Upper lobe of left lung (tissue), 6 donors: ENCODE data around the gene HHLA2. TPM values are rescaled to one million over a fixed set of nuclear protein-coding genes. Genes with fewer than 3 reads are reported as not detected.

Experiments used
- ATAC-seq, 2 donors: fragments of 200-7000 bp; cut with Tn5 transposase; one replicate each; pipeline ENCODE4 v1.9.1; 2022; ENCODE audit warnings: mild to moderate bottlenecking in 2 of 2, moderate library complexity in 2 of 2; ENCODE audit not compliant: low FRiP score in 2 of 2
- DNase-seq, 2 donors: peaks; one replicate each; pipeline ENCODE4 v3.0.0-alpha.2; 2019 to 2020
- H3K27ac ChIP-seq, 4 donors: fragments of 200-600 bp; sonication (generic); one replicate each; pipeline ENCODE4 v1.5.1; 2016 to 2019
- H3K27me3 ChIP-seq, 4 donors: fragments of 200-600 bp; sonication (generic); one replicate each; pipeline ENCODE4 v1.5.1; 2017 to 2019
- H3K36me3 ChIP-seq, 4 donors: fragments of 200-600 bp; sonication (generic); one replicate each; pipeline ENCODE4 v1.5.1; 2016 to 2019
- H3K4me1 ChIP-seq, 4 donors: fragments of 200-600 bp; sonication (generic); one replicate each; pipeline ENCODE4 v1.5.1; 2018 to 2019
- H3K4me3 ChIP-seq, 4 donors: fragments of 200-600 bp; sonication (generic); one replicate each; pipeline ENCODE4 v1.5.1; 2017 to 2019; ENCODE audit warnings: mild to moderate bottlenecking in 2 of 4, moderate library complexity in 1 of 4
- H3K9me3 ChIP-seq, 4 donors: fragments of 200-600 bp; sonication (generic); one replicate each; pipeline ENCODE4 v1.5.1; 2018 to 2019
- EP300 ChIP-seq, 4 donors: sonication (generic); formaldehyde crosslinking; IDR thresholded peaks; one replicate each; pipeline ENCODE4 v1.5.1; 2017; ENCODE audit warnings: antibody characterized with exemption in 4 of 4, control low read depth in 2 of 4
- POLR2A ChIP-seq, 4 donors: fragments of 450-650 bp; IDR thresholded peaks; one replicate each; pipeline ENCODE4 v1.5.1; 2016 to 2017; ENCODE audit warnings: antibody characterized with exemption in 4 of 4, mild to moderate bottlenecking in 2 of 4
- POLR2AphosphoS5 ChIP-seq, 2 donors: sonication (generic); formaldehyde crosslinking; IDR thresholded peaks; one replicate each; pipeline ENCODE4 v1.5.1; 2017; ENCODE audit warnings: antibody characterized with exemption in 2 of 2
- WGBS, 2 donors: methylation state at CpG; one replicate each; pipeline ENCODE4 v1.1.5; 2017 to 2018; 5-methylcytosine and 5-hydroxymethylcytosine counted together
- total RNA-seq, 6 donors: library from RNA; depleted of rRNA in 4 of 6; stranded (reverse); fragments of >200 nt in 4 of 6; gene quantifications; one replicate each; pipeline versions ENCODE4 v1.1.0 to v1.2.1, GENCODE V29; 2016 to 2021
- TF ChIP-seq, protein P1 (sequence below), 6 experiments: fragments of 450-650 bp in 4 of 6; fragments of 200-600 bp in 2 of 6; sonication (generic) in 2 of 6; IDR thresholded peaks; one replicate each; pipeline ENCODE4 v1.5.1; 2016 to 2019; ENCODE audit warnings: antibody characterized with exemption in 6 of 6
- donor health status: DM: no; HTN: no; CAD: no; lungs with moderate emphysema.
- donor health status: DM: no; HTN: yes; CAD: no; lungs with severe emphysema.

Gene HHLA2
- total RNA-seq, 6 donors from 2014 or later = 0.26 to 13.7 (median 3.1) TPM

- Histone ChIP-seq H3K4me1 (peaks cover 0 to 6% (median 5%) of the 10 kb centered on the region in 4 donors), H3K27ac (no peak overlapping the region), H3K4me3 (no peak overlapping the region), H3K27me3 (no peaks in the 10 kb centered on the region), H3K9me3 (no peaks in the 10 kb centered on the region), H3K36me3 (no peaks in the 10 kb centered on the region)
- WGBS, 2 donors = 88 to 93% methylated on average over 4 of the region's 4 CpGs
- ATAC-seq = no peak
- DNase-seq = no peak
- TF ChIP-seq EP300 (IDR thresholded peaks at IDR 0.05) (no peak), POLR2A (IDR thresholded peaks at IDR 0.05) (no peak), POLR2AphosphoS5 (IDR thresholded peaks at IDR 0.05) (no peak)
- TF ChIP-seq, protein P1, sequence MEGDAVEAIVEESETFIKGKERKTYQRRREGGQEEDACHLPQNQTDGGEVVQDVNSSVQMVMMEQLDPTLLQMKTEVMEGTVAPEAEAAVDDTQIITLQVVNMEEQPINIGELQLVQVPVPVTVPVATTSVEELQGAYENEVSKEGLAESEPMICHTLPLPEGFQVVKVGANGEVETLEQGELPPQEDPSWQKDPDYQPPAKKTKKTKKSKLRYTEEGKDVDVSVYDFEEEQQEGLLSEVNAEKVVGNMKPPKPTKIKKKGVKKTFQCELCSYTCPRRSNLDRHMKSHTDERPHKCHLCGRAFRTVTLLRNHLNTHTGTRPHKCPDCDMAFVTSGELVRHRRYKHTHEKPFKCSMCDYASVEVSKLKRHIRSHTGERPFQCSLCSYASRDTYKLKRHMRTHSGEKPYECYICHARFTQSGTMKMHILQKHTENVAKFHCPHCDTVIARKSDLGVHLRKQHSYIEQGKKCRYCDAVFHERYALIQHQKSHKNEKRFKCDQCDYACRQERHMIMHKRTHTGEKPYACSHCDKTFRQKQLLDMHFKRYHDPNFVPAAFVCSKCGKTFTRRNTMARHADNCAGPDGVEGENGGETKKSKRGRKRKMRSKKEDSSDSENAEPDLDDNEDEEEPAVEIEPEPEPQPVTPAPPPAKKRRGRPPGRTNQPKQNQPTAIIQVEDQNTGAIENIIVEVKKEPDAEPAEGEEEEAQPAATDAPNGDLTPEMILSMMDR (IDR thresholded peaks at IDR 0.05) = no peak
These were observed 6.2 kb downstream of the HHLA2 start for GRCh38 chr3:108302570-108302969.

DNA sequence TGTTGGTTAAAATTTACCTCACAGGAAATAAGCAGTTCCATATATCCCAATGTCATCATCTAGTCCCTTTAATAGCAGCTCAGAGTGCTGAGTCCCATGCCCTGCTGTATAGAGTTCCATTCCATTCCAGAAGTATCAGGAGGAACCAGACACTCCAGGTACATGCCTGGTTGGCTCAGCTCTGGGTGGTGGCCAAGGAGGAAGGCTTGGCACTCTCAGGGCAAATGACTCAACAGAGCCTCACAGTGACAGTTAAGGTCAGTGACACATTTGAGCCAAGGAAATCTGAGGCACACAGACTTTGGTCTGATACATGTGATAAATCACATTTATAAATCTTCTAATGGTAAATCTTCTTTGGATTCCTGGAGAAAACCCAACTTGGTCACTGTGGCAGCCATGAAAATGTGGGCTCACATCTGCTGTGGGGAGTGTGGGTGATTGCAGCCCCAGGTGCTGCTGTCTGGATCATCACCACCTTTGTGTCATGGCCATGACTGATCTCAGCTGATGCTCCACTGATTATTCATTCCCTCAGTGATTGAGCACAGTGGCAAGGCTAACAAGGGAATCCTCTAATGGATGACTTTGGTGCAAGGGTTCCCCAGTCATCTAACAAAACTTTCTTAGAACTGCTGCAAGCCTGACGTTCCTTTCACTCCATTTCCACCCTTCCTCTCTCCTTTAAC is 9.3 kb downstream of the HHLA2 start:
- DNase-seq (peak in 1 of 2 donors; percentile 75), ATAC-seq (peak; percentile 31 to 78)
- Histone ChIP-seq H3K4me1 (peaks cover 0 to 2% (median 0%) of the 10 kb centered on the region in 4 donors), H3K9me3 (peaks cover 0 to 4% (median 0%) of the 10 kb centered on the region in 4 donors), H3K36me3 (no peaks in the 10 kb centered on the region), H3K27ac (no peak overlapping the region), H3K27me3 (no peaks in the 10 kb centered on the region), H3K4me3 (no peak overlapping the region)
- TF ChIP-seq EP300 (IDR thresholded peaks at IDR 0.05) = no peak
- no peak for TF ChIP-seq POLR2AphosphoS5 (IDR thresholded peaks at IDR 0.05)
- TF ChIP-seq, protein P1 (IDR thresholded peaks at IDR 0.05) = no peak
- no peak for TF ChIP-seq POLR2A (IDR thresholded peaks at IDR 0.05)
- 71 to 72% methylated on average over 1 of the region's 1 CpG for WGBS, 2 donors

DNA sequence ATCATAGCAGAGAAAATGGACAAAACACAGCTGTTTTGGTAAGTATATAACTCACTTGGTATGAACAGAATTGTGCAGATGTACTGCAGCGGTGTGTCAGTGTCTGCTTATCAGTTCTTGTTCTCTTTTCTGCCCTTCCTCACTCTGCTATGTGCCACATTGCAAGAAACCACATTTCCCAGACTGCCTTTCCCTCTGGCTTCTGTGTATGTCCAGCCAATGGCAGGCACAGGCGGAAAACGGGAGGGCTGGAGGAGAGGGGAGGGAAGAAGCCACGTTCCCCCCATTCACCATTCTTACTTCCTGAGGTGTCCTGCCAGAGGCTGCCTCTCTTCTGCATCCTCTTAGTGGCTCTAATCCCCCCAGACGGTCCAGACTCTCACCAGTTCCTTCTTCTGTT is 15.4 kb downstream of the HHLA2 start:
- H3K4me3 ChIP-seq = no peak overlapping the region

DNA sequence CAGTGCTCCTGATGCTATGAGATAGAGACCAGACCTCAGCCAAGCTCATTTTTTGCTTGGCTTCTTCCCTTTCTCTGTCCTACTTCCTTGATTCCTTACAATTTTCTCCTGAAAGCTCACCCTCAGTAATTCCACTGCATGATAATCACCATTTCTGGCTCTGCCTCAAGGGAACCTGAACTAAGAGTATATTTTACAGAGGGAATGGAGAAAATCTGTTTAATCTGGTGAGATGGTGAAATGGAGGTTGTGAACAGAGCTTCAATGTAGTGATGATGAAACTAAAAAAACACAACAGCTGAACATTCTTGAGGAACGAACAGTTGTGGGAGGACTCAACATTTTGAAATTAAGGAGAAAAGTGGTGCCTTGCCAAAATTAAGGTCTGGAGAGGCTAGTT is 16.3 kb downstream of the HHLA2 start:
- WGBS, 2 donors = 38 to 64% methylated on average over 1 of the region's 1 CpG
- Histone ChIP-seq H3K27ac (no peak overlapping the region), H3K9me3 (peaks cover 0 to 4% (median 0%) of the 10 kb centered on the region in 4 donors), H3K4me1 (no peaks in the 10 kb centered on the region), H3K4me3 (no peak overlapping the region), H3K27me3 (no peaks in the 10 kb centered on the region), H3K36me3 (no peaks in the 10 kb centered on the region)
- TF ChIP-seq POLR2AphosphoS5 (IDR thresholded peaks at IDR 0.05) (no peak), EP300 (IDR thresholded peaks at IDR 0.05) (no peak), POLR2A (IDR thresholded peaks at IDR 0.05) (no peak)
- TF ChIP-seq, protein P1 (IDR thresholded peaks at IDR 0.05) = no peak
- no peak for DNase-seq
- ATAC-seq = no peak

More for the DNA sequence above, 15.4 kb downstream of the HHLA2 start:
- Histone ChIP-seq H3K4me1 (no peaks in the 10 kb centered on the region), H3K27ac (no peak overlapping the region), H3K27me3 (no peaks in the 10 kb centered on the region), H3K9me3 (peaks cover 0 to 4% (median 0%) of the 10 kb centered on the region in 4 donors), H3K36me3 (no peaks in the 10 kb centered on the region)
- WGBS, 2 donors = 50 to 54% methylated on average over 5 of the region's 5 CpGs
- ATAC-seq (peak in 1 of 2 donors; percentile 10), DNase-seq (no peak)
- TF ChIP-seq, protein P1 (IDR thresholded peaks at IDR 0.05) = no peak
- TF ChIP-seq POLR2AphosphoS5 (IDR thresholded peaks at IDR 0.05) (no peak), EP300 (IDR thresholded peaks at IDR 0.05) (no peak), POLR2A (IDR thresholded peaks at IDR 0.05) (no peak)
